Thoracic aorta (tissue), 2 donors: ENCODE data around the gene LYRM4. TPM values are rescaled to one million over a fixed set of nuclear protein-coding genes. Genes with fewer than 3 reads are reported as not detected.

Source experiments
- ATAC-seq: fragments of 150-250 bp; one replicate; pipeline ENCODE4 v1.8.0; 2017; ENCODE audit warnings: low read depth; ENCODE audit not compliant: insufficient number of reproducible peaks, low FRiP score
- DNase-seq: peaks from one replicate; pipeline ENCODE4 v3.0.0-alpha.2; 2020; ENCODE audit warnings: low spot score
- H3K27ac ChIP-seq, 2 donors: fragments of 200-600 bp; sonication (generic); 1 replicate in 1 of 2; 2 replicates in 1 of 2; pipeline ENCODE4 v1.5.1; 2016; ENCODE audit warnings: mild to moderate bottlenecking in 2 of 2, moderate library complexity in 2 of 2
- H3K27me3 ChIP-seq: fragments of 200-600 bp; sonication (generic); replicated peaks from 2 replicates; pipeline ENCODE4 v1.6.0; 2016; ENCODE audit warnings: mild to moderate bottlenecking; ENCODE audit not compliant: insufficient read depth
- H3K36me3 ChIP-seq: fragments of 200-600 bp; sonication (generic); one replicate; pipeline ENCODE4 v1.5.1; 2016
- H3K4me1 ChIP-seq, 2 donors: fragments of 200-600 bp; sonication (generic); 1 replicate in 1 of 2; 2 replicates in 1 of 2; pipeline versions ENCODE4 v1.5.1 to v1.6.0; 2016; ENCODE audit warnings: low read depth in 2 of 2, mild to moderate bottlenecking in 1 of 2; ENCODE audit not compliant: control insufficient read depth in 1 of 2
- H3K4me3 ChIP-seq: fragments of 200-600 bp; sonication (generic); 2 replicates; pipeline ENCODE4 v1.5.1; 2016; ENCODE audit warnings: mild to moderate bottlenecking
- H3K9me3 ChIP-seq: fragments of 200-600 bp; sonication (generic); 2 replicates; pipeline ENCODE4 v1.5.1; 2016
- CTCF ChIP-seq: fragments of 200-600 bp; sonication (generic); IDR thresholded peaks from one replicate; pipeline ENCODE4 v1.5.1; 2019; ENCODE audit warnings: antibody characterized with exemption
- total RNA-seq, 2 donors: library from RNA; depleted of rRNA; stranded (reverse); fragments of >200 nt; gene quantifications; one replicate each; pipeline versions ENCODE4 v1.1.0 to v1.2.3, GENCODE V29; 2016

The LYRM4 gene
- total RNA-seq, 2 donors from 2014 or later, result 6.9 to 27.2 TPM

GRCh38 chr6:5302995-5303622 is 42.4 kb upstream of the LYRM4 start:
- H3K27me3 ChIP-seq, result no peaks in the 10 kb centered on the region
- H3K27ac ChIP-seq, result no peak overlapping the region
- H3K4me1 ChIP-seq, result peaks cover 3 to 7% of the 10 kb centered on the region in 2 donors
- no peaks in the 10 kb centered on the region for H3K36me3 ChIP-seq
- H3K4me3 ChIP-seq, result no peak overlapping the region
- DNase-seq (no peak), ATAC-seq (no peak)
- no peak for TF ChIP-seq CTCF
- no peaks in the 10 kb centered on the region for H3K9me3 ChIP-seq

- DNase-seq (no peak), ATAC-seq (no peak)
- Histone ChIP-seq H3K4me1 (peaks cover 3 to 7% of the 10 kb centered on the region in 2 donors), H3K27me3 (no peaks in the 10 kb centered on the region), H3K9me3 (no peaks in the 10 kb centered on the region), H3K4me3 (no peak overlapping the region), H3K36me3 (no peaks in the 10 kb centered on the region), H3K27ac (no peak overlapping the region)
- TF ChIP-seq CTCF, result no peak
Measured at GRCh38 chr6:5302220-5302946, 41.6 kb upstream of the LYRM4 start.

- Histone ChIP-seq H3K4me3 (no peak overlapping the region), H3K27ac (no peak overlapping the region), H3K36me3 (no peaks in the 10 kb centered on the region), H3K9me3 (no peaks in the 10 kb centered on the region), H3K27me3 (no peaks in the 10 kb centered on the region), H3K4me1 (peaks cover 3 to 7% of the 10 kb centered on the region in 2 donors)
- TF ChIP-seq CTCF, result no peak
- DNase-seq (no peak), ATAC-seq (no peak)
Measured at GRCh38 chr6:5300206-5300764, 39.5 kb upstream of the LYRM4 start.

- DNase-seq (no peak), ATAC-seq (no peak)
- Histone ChIP-seq H3K4me1 (no peaks in the 10 kb centered on the region), H3K36me3 (no peaks in the 10 kb centered on the region), H3K4me3 (no peak overlapping the region), H3K9me3 (no peaks in the 10 kb centered on the region), H3K27me3 (no peaks in the 10 kb centered on the region), H3K27ac (no peak overlapping the region)
- TF ChIP-seq CTCF, result no peak
Measured at GRCh38 chr6:5295623-5296022, 34.9 kb upstream of the LYRM4 start.

- H3K9me3 ChIP-seq, result no peaks in the 10 kb centered on the region
- H3K36me3 ChIP-seq, result no peaks in the 10 kb centered on the region
- no peak overlapping the region for H3K4me3 ChIP-seq
- ATAC-seq, result peak; percentile 31
- H3K27ac ChIP-seq, result no peak overlapping the region
- H3K4me1 ChIP-seq, result no peaks in the 10 kb centered on the region
- H3K27me3 ChIP-seq, result no peaks in the 10 kb centered on the region
- no peak for TF ChIP-seq CTCF
- DNase-seq, result no peak
Measured at GRCh38 chr6:5294392-5295211, 33.9 kb upstream of the LYRM4 start.
